HEK293T (cell line): ENCODE results near the gene FBP1.

Experiments used
- CTCF ChIA-PET: fragments of 350-600 bp; formaldehyde crosslinking; extraction: SDS; loops from one replicate; lab custom pipeline; 2021; ENCODE audit warnings: antibody characterized with exemption, inconsistent platforms; lab: Yijun Ruan, JAX
- POLR2A ChIA-PET: fragments of 350-600 bp; formaldehyde crosslinking; extraction: SDS; loops from one replicate; lab custom pipeline; 2020; ENCODE audit warnings: antibody characterized with exemption, inconsistent platforms; lab: Yijun Ruan, JAX
- DNase-seq: peaks from one replicate; pipeline ENCODE4 v3.0.0; 2012; ENCODE audit warnings: mixed read lengths; ENCODE audit errors: extremely low spot score
- ARNT ChIP-seq: fragments of 450-650 bp; IDR thresholded peaks from 2 replicates; pipeline ENCODE4 v1.6.1; 2017; ENCODE audit warnings: mild to moderate bottlenecking
- BHLHE40 ChIP-seq: fragments of 450-650 bp; IDR thresholded peaks from 2 replicates; pipeline ENCODE4 v1.6.1; 2016; ENCODE audit warnings: mild to moderate bottlenecking, moderate library complexity, borderline replicate concordance
- CTBP1 ChIP-seq: fragments of 450-650 bp; IDR thresholded peaks from 2 replicates; pipeline ENCODE4 v1.6.1; 2016; ENCODE audit warnings: borderline replicate concordance
- ELF4 ChIP-seq: fragments of 450-650 bp; IDR thresholded peaks from 2 replicates; pipeline ENCODE4 v1.6.1; 2017; ENCODE audit warnings: antibody characterized with exemption
- FOXA1 ChIP-seq: fragments of 450-650 bp; IDR thresholded peaks from 2 replicates; pipeline ENCODE4 v1.6.1; 2016; ENCODE audit warnings: mild to moderate bottlenecking
- FOXK2 ChIP-seq: fragments of 450-650 bp; IDR thresholded peaks from 2 replicates; pipeline ENCODE4 v1.6.1; 2016; ENCODE audit warnings: mild to moderate bottlenecking
- FOXM1 ChIP-seq: fragments of 450-650 bp; IDR thresholded peaks from 2 replicates; pipeline ENCODE4 v1.6.1; 2017; ENCODE audit warnings: mild to moderate bottlenecking, borderline replicate concordance
- HDGF ChIP-seq: fragments of 450-650 bp; IDR thresholded peaks from 2 replicates; pipeline ENCODE4 v1.6.1; 2017; ENCODE audit warnings: antibody characterized with exemption, borderline replicate concordance
- L3MBTL2 ChIP-seq: fragments of 450-650 bp; conservative IDR thresholded peaks from 2 replicates; pipeline ENCODE4 v1.6.1; 2016; ENCODE audit warnings: mild to moderate bottlenecking
- LEF1 ChIP-seq: fragments of 450-650 bp; IDR thresholded peaks from 2 replicates; pipeline ENCODE4 v1.6.1; 2017; ENCODE audit warnings: mild to moderate bottlenecking, borderline replicate concordance
- NFRKB ChIP-seq: fragments of 450-650 bp; IDR thresholded peaks from 2 replicates; pipeline ENCODE4 v1.6.1; 2016; ENCODE audit warnings: mild to moderate bottlenecking, moderate library complexity
- PKNOX1 ChIP-seq: fragments of 450-650 bp; IDR thresholded peaks from 2 replicates; pipeline ENCODE4 v1.6.1; 2016
- SP1 ChIP-seq: fragments of 450-650 bp; IDR thresholded peaks from 2 replicates; pipeline ENCODE4 v1.6.1; 2017
- SUZ12 ChIP-seq: fragments of 450-650 bp; IDR thresholded peaks from 2 replicates; pipeline ENCODE4 v1.6.1; 2016; ENCODE audit warnings: mild to moderate bottlenecking
- TARDBP ChIP-seq: fragments of 450-650 bp; IDR thresholded peaks from 2 replicates; pipeline ENCODE4 v1.6.1; 2016
- ZNF384 ChIP-seq: fragments of 450-650 bp; IDR thresholded peaks from 2 replicates; pipeline ENCODE4 v1.6.1; 2016

The FBP1 gene

GRCh38 chr9:94560237-94560636, 79.1 kb downstream of the FBP1 start:
- DNase-seq: no peak
- no peak for TF ChIP-seq L3MBTL2
- TF ChIP-seq NFRKB: no peak
- no peak for TF ChIP-seq TARDBP
- no peak for TF ChIP-seq ARNT
- no peak for TF ChIP-seq PKNOX1
- TF ChIP-seq SP1: no peak
- no peak for TF ChIP-seq LEF1
- no peak for TF ChIP-seq ELF4
- TF ChIP-seq SUZ12: no peak
- no peak for TF ChIP-seq HDGF
- no peak for TF ChIP-seq FOXM1
- TF ChIP-seq BHLHE40: no peak
- TF ChIP-seq FOXA1: no peak
- no peak for TF ChIP-seq CTBP1
- TF ChIP-seq ZNF384: no peak
- no peak for TF ChIP-seq FOXK2
- ChIA-PET POLR2A (no interaction called here), CTCF (no interaction called here)

GRCh38 chr9:94557376-94557775, 81.9 kb downstream of the FBP1 start:
- TF ChIP-seq FOXA1 (no peak), FOXK2 (no peak), FOXM1 (no peak), NFRKB (no peak), CTBP1 (no peak), PKNOX1 (no peak), ZNF384 (no peak), SP1 (no peak)
- ChIA-PET POLR2A (no interaction called here), CTCF (no interaction called here)
- DNase-seq: no peak

GRCh38 chr9:94554439-94555331, 84.6 kb downstream of the FBP1 start, which contains the start of gene PCAT7:
PCAT7 (plus strand) TSS chr9:94555083.
- ChIA-PET CTCF (interaction anchor here (0.7 to 1.4 kb wide), 3 partner anchors 38 to 114 kb away, joined by 3 to 4 read pairs (median 3); no protein-coding TSS in a partner anchor), POLR2A (no interaction called here)
- no peak for TF ChIP-seq BHLHE40
- peak; percentile 70 for TF ChIP-seq L3MBTL2
- peak; percentile 55 for DNase-seq

GRCh38 chr9:94554078-94554438, 85.3 kb downstream of the FBP1 start:
- CTCF ChIA-PET: interaction anchor here (0.7 to 1.4 kb wide), 2 partner anchors 38 to 49 kb away, joined by 3 to 4 read pairs; no protein-coding TSS in a partner anchor
- TF ChIP-seq ZNF384: no peak
- TF ChIP-seq L3MBTL2: no peak
- no peak for TF ChIP-seq LEF1
- TF ChIP-seq ARNT: no peak
- no peak for TF ChIP-seq TARDBP
- no peak for TF ChIP-seq BHLHE40
- TF ChIP-seq FOXK2: no peak
- no peak for TF ChIP-seq ELF4
- no peak for TF ChIP-seq FOXM1
- no peak for TF ChIP-seq CTBP1
- TF ChIP-seq FOXA1: no peak
- no peak for TF ChIP-seq NFRKB
- TF ChIP-seq SUZ12: no peak
- TF ChIP-seq SP1: no peak
- TF ChIP-seq HDGF: no peak
- TF ChIP-seq PKNOX1: no peak
- POLR2A ChIA-PET: no interaction called here
- no peak for DNase-seq
